H1 (cell line): ENCODE results near the gene ELFN2.

ENCODE experiments used
- BCL11A ChIP-seq, 2 experiments: IDR thresholded peaks; one replicate each; pipeline ENCODE4 v1.6.1; 2011; ENCODE audit warnings: low read depth in 2 of 2, low read length in 2 of 2, mild to moderate bottlenecking in 2 of 2
- EGR1 ChIP-seq: IDR thresholded peaks from 2 replicates; pipeline ENCODE4 v1.6.1; 2011; ENCODE audit warnings: low read depth, low read length, borderline replicate concordance
- EP300 ChIP-seq, 2 experiments: IDR thresholded peaks; 1 replicate in 1 of 2; 2 replicates in 1 of 2; pipeline ENCODE4 v1.6.1; 2011 to 2012; ENCODE audit warnings: low read depth in 2 of 2, low read length in 2 of 2, mild to moderate bottlenecking in 2 of 2, borderline replicate concordance in 1 of 2, inconsistent platforms in 1 of 2, moderate library complexity in 1 of 2
- EZH2 ChIP-seq: fragments of 200-600 bp; sonication (generic); IDR thresholded peaks from 2 replicates; pipeline ENCODE4 v1.7.1; 2012; ENCODE audit warnings: low read depth, mild to moderate bottlenecking, moderate library complexity, low read length, inconsistent platforms; ENCODE audit not compliant: severe bottlenecking
- JUND ChIP-seq: IDR thresholded peaks from 2 replicates; pipeline ENCODE4 v1.6.1; 2011; ENCODE audit warnings: mild to moderate bottlenecking, improper control_type of control experiment, low read length
- SIN3A ChIP-seq, 2 experiments: IDR thresholded peaks in 1 of 2; conservative IDR thresholded peaks in 1 of 2; 2 replicates each; pipeline ENCODE4 v1.6.1; 2011 to 2012; ENCODE audit warnings: low read length in 2 of 2, improper control_type of control experiment in 1 of 2, low read depth in 1 of 2, mild to moderate bottlenecking in 1 of 2
- SIRT6 ChIP-seq: IDR thresholded peaks from one replicate; pipeline ENCODE4 v1.7.1; 2012; ENCODE audit warnings: low read length, inconsistent platforms
- SP2 ChIP-seq: IDR thresholded peaks from 2 replicates; pipeline ENCODE4 v1.6.1; 2012; ENCODE audit warnings: mild to moderate bottlenecking, low read length, inconsistent platforms
- SP4 ChIP-seq: IDR thresholded peaks from 2 replicates; pipeline ENCODE4 v1.6.1; 2012; ENCODE audit warnings: low read length, inconsistent platforms
- TF ChIP-seq, protein P1 (sequence below), 3 experiments: IDR thresholded peaks; 1 replicate in 2 of 3; 2 replicates in 1 of 3; pipeline versions ENCODE4 v1.5.1 to v1.6.1; 2011; ENCODE audit warnings: low read length in 3 of 3, mild to moderate bottlenecking in 3 of 3, inconsistent platforms in 2 of 3, low read depth in 1 of 3, moderate library complexity in 1 of 3; ENCODE audit not compliant: insufficient read depth in 1 of 3; ENCODE audit errors: control extremely low read depth in 1 of 3

DNA sequence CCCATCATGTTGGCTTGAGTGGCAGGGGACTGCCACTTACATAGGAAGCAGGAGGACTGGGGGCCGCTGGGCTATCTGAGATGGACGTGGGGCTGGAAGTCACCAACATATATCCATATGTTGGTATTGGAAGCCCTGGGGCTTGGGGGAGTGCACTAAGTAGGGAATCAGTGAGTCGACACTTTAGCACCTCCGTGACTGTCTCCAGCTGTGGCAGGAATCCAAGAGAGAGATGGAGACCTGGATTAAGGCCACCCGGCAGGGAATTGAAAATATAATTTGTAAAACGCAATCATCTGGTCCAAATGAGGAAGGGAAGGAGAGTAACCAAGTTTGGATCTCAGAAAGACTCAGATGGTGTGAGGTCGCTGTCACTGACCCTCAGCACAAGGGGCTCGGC lies 68.4 kb downstream of the ELFN2 start:
- TF ChIP-seq EGR1, result no peak
- TF ChIP-seq JUND, result no peak
- no peak for TF ChIP-seq SP4
- TF ChIP-seq BCL11A (IDR thresholded peaks at IDR 0.05; ENCODE audit: low read depth in 2 of 2, low read length in 2 of 2), result no peak
- TF ChIP-seq, protein P1, sequence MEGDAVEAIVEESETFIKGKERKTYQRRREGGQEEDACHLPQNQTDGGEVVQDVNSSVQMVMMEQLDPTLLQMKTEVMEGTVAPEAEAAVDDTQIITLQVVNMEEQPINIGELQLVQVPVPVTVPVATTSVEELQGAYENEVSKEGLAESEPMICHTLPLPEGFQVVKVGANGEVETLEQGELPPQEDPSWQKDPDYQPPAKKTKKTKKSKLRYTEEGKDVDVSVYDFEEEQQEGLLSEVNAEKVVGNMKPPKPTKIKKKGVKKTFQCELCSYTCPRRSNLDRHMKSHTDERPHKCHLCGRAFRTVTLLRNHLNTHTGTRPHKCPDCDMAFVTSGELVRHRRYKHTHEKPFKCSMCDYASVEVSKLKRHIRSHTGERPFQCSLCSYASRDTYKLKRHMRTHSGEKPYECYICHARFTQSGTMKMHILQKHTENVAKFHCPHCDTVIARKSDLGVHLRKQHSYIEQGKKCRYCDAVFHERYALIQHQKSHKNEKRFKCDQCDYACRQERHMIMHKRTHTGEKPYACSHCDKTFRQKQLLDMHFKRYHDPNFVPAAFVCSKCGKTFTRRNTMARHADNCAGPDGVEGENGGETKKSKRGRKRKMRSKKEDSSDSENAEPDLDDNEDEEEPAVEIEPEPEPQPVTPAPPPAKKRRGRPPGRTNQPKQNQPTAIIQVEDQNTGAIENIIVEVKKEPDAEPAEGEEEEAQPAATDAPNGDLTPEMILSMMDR (IDR thresholded peaks at IDR 0.05; ENCODE audit: control extremely low read depth in 1 of 3, insufficient read depth in 1 of 3, low read depth in 1 of 3, low read length in 3 of 3), result no peak
- TF ChIP-seq SIN3A (conservative IDR thresholded peaks at IDR 0.05 in 1 of 2, IDR thresholded peaks at IDR 0.05 in 1 of 2; ENCODE audit: low read depth in 1 of 2, low read length in 2 of 2), result no peak
- no peak for TF ChIP-seq EP300 (IDR thresholded peaks at IDR 0.05; ENCODE audit: borderline replicate concordance in 1 of 2, low read depth in 2 of 2, low read length in 2 of 2)
- TF ChIP-seq SP2, result no peak
- no peak for TF ChIP-seq SIRT6
- TF ChIP-seq EZH2, result no peak
